Adrenal gland (tissue), 12 donors: Measurements from ENCODE around the gene CEP295NL. TPM values are rescaled to one million over a fixed set of nuclear protein-coding genes. Genes with fewer than 3 reads are reported as not detected.
A peak's percentile ranks its signal among the peaks of the same experiment; 100 is the strongest.

Experiments used
- DNase-seq, 7 donors: peaks; one replicate each; pipeline ENCODE4 v3.0.0-alpha.2; 2019 to 2020
- H3K27ac ChIP-seq, 5 donors: fragments of 200-600 bp; sonication (generic) in 4 of 5; 1 replicate in 3 of 5; 2 replicates in 2 of 5; pipeline versions ENCODE4 v1.5.1 to v1.8.0; 2016 to 2020; ENCODE audit warnings: mild to moderate bottlenecking in 1 of 5
- H3K27me3 ChIP-seq: fragments of 200-600 bp; 2 replicates; pipeline ENCODE4 v1.8.0; 2021
- H3K36me3 ChIP-seq, 2 donors: fragments of 200-600 bp; replicated peaks in 1 of 2; 1 replicate in 1 of 2; 2 replicates in 1 of 2; pipeline versions ENCODE4 v1.5.1 to v1.8.0; 2018 to 2022
- H3K4me1 ChIP-seq, 2 donors: fragments of 200-600 bp; replicated peaks in 1 of 2; 1 replicate in 1 of 2; 2 replicates in 1 of 2; pipeline versions ENCODE4 v1.5.1 to v1.8.0; 2018 to 2021
- H3K4me3 ChIP-seq, 4 donors: fragments of 200-600 bp; sonication (generic) in 3 of 4; one replicate each; pipeline ENCODE4 v1.5.1; 2016 to 2018
- H3K9me3 ChIP-seq, 3 donors: fragments of 200-600 bp; sonication (generic) in 1 of 3; replicated peaks in 1 of 3; 1 replicate in 2 of 3; 2 replicates in 1 of 3; pipeline versions ENCODE4 v1.5.1 to v1.8.0; 2016 to 2021
- POLR2A ChIP-seq, 2 donors: fragments of 450-650 bp; IDR thresholded peaks; one replicate each; pipeline ENCODE4 v1.6.1; 2017; ENCODE audit warnings: antibody characterized with exemption in 2 of 2, mild to moderate bottlenecking in 2 of 2, moderate library complexity in 1 of 2
- WGBS, 4 donors: extraction: QIAGEN DNeasy Blood & Tissue Kit in 2 of 4; methylation state at CpG; one replicate each; pipeline versions ENCODE4 v1.1.5 to v1.1.7; 2013 to 2017; 5-methylcytosine and 5-hydroxymethylcytosine counted together
- intact Hi-C, 2 donors: fragments of 100-400 bp; cut with DNase I; formaldehyde crosslinking; loops; one replicate each; pipeline versions ENCODE4 v1.14.1 to v1.15.0; 2022 to 2023
- polyA plus RNA-seq, 3 donors: library from polyadenylated mRNA; stranded (reverse); fragments of 200-250 nt in 2 of 3; fragments of 350-450 nt in 1 of 3; fragmentation: Illumina TruSeq in 1 of 3; extraction: RNeasy Lipid Tissue Mini Kit (QIAGEN cat#74804) in 1 of 3; gene quantifications; one replicate each; pipeline ENCODE4 v1.2.3, GENCODE V29; 2013 to 2014
- total RNA-seq, 9 donors: library from RNA; depleted of rRNA in 4 of 9; stranded (reverse); fragments of >200 nt in 4 of 9; fragments of 120-200 nt in 1 of 9; fragmentation: NEBNext Ultra II Directional in 1 of 9; extraction: Animal tissue kit (Norgen Biotek cat#: 25700) in 1 of 9; gene quantifications; one replicate each; pipeline versions ENCODE4 v1.1.0 to v1.2.4, GENCODE V29; 2013 to 2023
- TF ChIP-seq, protein P1 (sequence below), 6 experiments: fragments of 450-650 bp in 4 of 6; fragments of 200-600 bp in 2 of 6; sonication (generic) in 1 of 6; IDR thresholded peaks; 1 replicate in 5 of 6; 2 replicates in 1 of 6; pipeline versions ENCODE4 v1.5.1 to v1.8.0; 2016 to 2021; ENCODE audit warnings: antibody characterized with exemption in 6 of 6, mild to moderate bottlenecking in 2 of 6, moderate library complexity in 1 of 6
- donor health status: healthy with polysubstance abuse.
- donor health status: Bipolar disorder and iron deficiency.
- donor health status: DM: yes; HTN: yes; CAD: no.
- donor health status: DM: no; HTN: no; CAD: no.
- donor health status: DM: no; HTN: no; CAD: no.
- donor health status: DM: yes; HTN: yes; CAD: no.

CEP295NL gene
- total and polyA plus RNA-seq, 12 donors: 0.07 to 5.1 (median 0.95) TPM

DNA sequence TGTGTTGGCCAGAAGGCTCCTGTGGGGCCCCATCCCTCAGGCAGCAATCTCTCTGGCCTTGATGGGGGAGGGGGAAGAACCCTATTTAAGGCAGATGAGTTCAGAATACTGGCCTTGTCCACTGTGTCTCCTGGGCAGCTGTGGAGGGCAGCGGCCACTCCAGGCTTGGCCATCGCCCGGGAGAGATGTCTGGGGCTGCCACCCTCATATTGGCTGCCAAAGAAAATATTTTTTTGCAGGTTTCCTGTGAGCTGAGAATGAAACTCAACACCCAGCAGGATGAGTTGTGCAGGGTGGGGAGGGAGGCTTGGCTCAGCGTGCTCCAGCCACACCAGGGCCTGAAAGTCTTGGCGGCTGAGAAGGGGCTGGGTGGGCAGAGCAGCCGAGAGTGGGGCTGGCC, 36.6 kb upstream of the CEP295NL start:
- intact Hi-C loops: no loop called here
- no peak overlapping the region for H3K27ac ChIP-seq
- no peaks in the 10 kb centered on the region for H3K36me3 ChIP-seq
- TF ChIP-seq, protein P1, sequence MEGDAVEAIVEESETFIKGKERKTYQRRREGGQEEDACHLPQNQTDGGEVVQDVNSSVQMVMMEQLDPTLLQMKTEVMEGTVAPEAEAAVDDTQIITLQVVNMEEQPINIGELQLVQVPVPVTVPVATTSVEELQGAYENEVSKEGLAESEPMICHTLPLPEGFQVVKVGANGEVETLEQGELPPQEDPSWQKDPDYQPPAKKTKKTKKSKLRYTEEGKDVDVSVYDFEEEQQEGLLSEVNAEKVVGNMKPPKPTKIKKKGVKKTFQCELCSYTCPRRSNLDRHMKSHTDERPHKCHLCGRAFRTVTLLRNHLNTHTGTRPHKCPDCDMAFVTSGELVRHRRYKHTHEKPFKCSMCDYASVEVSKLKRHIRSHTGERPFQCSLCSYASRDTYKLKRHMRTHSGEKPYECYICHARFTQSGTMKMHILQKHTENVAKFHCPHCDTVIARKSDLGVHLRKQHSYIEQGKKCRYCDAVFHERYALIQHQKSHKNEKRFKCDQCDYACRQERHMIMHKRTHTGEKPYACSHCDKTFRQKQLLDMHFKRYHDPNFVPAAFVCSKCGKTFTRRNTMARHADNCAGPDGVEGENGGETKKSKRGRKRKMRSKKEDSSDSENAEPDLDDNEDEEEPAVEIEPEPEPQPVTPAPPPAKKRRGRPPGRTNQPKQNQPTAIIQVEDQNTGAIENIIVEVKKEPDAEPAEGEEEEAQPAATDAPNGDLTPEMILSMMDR (IDR thresholded peaks at IDR 0.05): no peak
- TF ChIP-seq POLR2A (IDR thresholded peaks at IDR 0.05): no peak
- no peak overlapping the region for H3K4me3 ChIP-seq
- 65 to 84% (median 75%) methylated on average over 6 of the region's 6 CpGs for WGBS, 4 donors
- no peaks in the 10 kb centered on the region for H3K9me3 ChIP-seq
- H3K4me1 ChIP-seq: peaks cover 1 to 12% of the 10 kb centered on the region in 2 donors
- H3K27me3 ChIP-seq: no peaks in the 10 kb centered on the region
- no peak for DNase-seq

DNA sequence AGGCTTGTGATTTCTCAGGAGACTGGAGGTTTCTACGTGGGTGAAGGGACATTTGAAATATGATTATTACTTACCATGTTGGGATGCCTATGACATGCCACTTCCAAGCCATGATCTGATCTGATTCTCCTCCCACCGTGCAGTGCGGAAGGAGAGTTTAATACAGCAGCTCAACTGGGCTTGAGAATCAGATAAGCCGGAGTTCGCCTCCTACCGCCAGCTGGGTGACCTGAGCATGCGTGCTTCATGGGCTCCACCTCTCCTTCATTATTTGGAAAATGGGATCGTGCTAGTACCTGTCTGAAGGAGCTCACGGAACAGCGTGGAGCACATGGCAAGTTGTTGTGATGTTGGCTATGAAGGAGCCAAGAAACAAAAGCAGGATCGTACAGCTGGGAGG, 34.6 kb upstream of the CEP295NL start:
- Histone ChIP-seq H3K36me3 (no peaks in the 10 kb centered on the region), H3K4me3 (no peak overlapping the region), H3K4me1 (peaks cover 15 to 28% of the 10 kb centered on the region in 2 donors), H3K9me3 (no peaks in the 10 kb centered on the region), H3K27ac (no peak overlapping the region), H3K27me3 (no peaks in the 10 kb centered on the region)
- intact Hi-C loops: no loop called here
- 86 to 92% (median 87%) methylated on average over 8 to 11 of the region's 11 CpGs for whole genome bisulfite sequencing, 4 donors
- no peak for DNase-seq
- no peak for TF ChIP-seq POLR2A (IDR thresholded peaks at IDR 0.05)

DNA sequence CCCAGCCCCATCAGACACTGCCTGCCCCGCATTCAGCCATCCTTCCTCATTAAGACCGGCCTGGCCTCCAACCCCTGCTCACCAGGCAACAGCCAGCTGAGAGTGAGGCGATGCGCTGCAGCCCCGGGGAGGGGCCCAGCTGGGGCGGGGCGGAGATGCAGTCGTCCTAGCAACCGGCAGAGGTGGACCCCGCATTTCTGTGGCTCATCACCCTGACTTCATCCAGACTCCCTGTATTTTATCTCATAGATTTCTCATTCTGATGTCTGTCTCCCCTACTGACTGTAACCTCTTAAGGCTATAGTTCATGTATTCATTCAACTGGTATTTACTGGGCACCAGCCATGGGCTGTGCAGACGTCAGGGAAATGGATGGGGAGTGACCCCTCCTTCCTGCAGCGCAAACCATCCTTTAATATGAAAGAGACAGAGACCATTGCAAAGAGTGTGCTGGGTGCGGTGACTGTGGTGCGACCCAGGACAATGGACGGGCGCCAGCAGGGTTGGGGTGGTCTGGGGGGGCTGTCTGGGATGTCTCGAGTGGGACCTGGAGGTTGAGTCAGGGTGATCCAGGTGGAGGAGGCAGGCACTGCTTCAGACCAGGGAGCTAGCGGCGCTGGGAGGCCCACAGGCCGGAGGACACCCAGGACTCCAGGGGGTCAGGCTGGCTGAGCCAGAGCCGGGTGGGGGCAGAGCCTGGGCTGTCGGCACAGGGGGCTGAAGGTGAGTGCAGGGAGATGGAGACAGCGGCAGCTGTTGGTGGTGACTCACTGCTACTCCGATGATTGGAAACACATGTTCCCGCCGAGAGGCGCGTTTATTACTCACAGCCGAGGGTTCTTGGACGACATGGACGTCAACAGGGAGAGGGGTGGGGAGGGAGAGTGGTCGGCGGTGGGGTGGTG, 32.7 kb upstream of the CEP295NL start:
- Histone ChIP-seq H3K27ac (peak overlapping the region in 2 of 5 donors; percentile 91), H3K27me3 (no peaks in the 10 kb centered on the region), H3K4me3 (no peak overlapping the region), H3K36me3 (no peaks in the 10 kb centered on the region), H3K9me3 (no peaks in the 10 kb centered on the region), H3K4me1 (peaks cover 15 to 28% of the 10 kb centered on the region in 2 donors)
- peak; percentile 42 to 83 (median 69) for DNase-seq
- intact Hi-C loops: no loop called here
- no peak for TF ChIP-seq POLR2A (IDR thresholded peaks at IDR 0.05)
- TF ChIP-seq, protein P1 (IDR thresholded peaks at IDR 0.05): no peak
- 65 to 75% (median 70%) methylated on average over 27 to 33 of the region's 33 CpGs for whole genome bisulfite sequencing, 4 donors

DNA sequence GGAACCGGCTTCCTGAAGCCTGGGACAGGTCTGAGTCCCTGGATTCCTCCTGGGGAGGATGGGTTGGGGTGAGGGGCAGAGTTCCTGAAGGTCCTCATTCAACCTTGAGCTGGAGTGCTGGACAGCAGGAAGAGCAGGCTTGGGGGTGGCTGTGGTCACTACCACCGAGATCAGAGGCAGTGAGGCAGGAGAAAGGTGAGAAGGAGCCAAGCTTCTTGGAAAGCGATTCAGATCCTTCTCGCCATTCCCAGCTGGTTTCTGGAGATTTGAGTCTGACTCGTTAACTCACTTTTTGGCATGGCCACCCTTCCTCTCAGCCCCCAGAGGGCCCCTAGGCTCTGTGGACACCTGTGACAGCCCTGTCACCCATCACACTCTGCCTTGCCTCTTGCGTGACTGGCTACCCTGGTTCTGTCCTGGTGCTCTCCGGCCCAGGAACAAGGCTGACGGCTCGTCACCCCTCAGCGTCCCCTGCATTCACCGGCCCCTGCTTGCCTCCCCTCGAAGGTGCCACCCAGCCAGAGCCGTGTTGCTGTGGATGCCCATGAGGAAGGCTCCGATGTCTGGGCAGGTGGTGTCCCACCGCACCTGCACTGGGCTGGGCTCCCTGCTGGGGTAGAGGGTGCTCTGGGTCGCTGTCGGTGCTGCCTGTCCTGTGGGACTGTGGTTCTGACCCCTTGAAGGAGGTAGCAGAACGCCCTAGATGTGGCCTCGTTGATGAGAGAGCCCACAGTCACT, 31.8 kb upstream of the CEP295NL start:
- Histone ChIP-seq H3K36me3 (no peaks in the 10 kb centered on the region), H3K9me3 (no peaks in the 10 kb centered on the region), H3K27ac (peak overlapping the region; percentile 68 to 92 (median 91)), H3K4me3 (no peak overlapping the region), H3K4me1 (peaks cover 15 to 28% of the 10 kb centered on the region in 2 donors), H3K27me3 (no peaks in the 10 kb centered on the region)
- TF ChIP-seq POLR2A (IDR thresholded peaks at IDR 0.05): no peak
- TF ChIP-seq, protein P1 (IDR thresholded peaks at IDR 0.05): no peak
- no peak for DNase-seq
- intact Hi-C loops: no loop called here
- 79 to 85% (median 83%) methylated on average over 6 to 19 of the region's 19 CpGs for WGBS, 4 donors
